ENCODE data around the gene FOXO3.
"Not testable (repeated sequence)": the region's sequence is repeated elsewhere in the genome, so short reads cannot be mapped to it uniquely, and the experiment has no call there.

The FOXO3 gene

GRCh38 chr6:108556250-108556649 lies 4.5 kb upstream of the FOXO3 start:
- no peak for DNase-seq

GRCh38 chr6:108556866-108557493 lies 3.7 kb upstream of the FOXO3 start:
- no peak for DNase-seq

GRCh38 chr6:108557494-108558371 lies 3.0 kb upstream of the FOXO3 start:
- DNase-seq: peak; percentile 67

DNA sequence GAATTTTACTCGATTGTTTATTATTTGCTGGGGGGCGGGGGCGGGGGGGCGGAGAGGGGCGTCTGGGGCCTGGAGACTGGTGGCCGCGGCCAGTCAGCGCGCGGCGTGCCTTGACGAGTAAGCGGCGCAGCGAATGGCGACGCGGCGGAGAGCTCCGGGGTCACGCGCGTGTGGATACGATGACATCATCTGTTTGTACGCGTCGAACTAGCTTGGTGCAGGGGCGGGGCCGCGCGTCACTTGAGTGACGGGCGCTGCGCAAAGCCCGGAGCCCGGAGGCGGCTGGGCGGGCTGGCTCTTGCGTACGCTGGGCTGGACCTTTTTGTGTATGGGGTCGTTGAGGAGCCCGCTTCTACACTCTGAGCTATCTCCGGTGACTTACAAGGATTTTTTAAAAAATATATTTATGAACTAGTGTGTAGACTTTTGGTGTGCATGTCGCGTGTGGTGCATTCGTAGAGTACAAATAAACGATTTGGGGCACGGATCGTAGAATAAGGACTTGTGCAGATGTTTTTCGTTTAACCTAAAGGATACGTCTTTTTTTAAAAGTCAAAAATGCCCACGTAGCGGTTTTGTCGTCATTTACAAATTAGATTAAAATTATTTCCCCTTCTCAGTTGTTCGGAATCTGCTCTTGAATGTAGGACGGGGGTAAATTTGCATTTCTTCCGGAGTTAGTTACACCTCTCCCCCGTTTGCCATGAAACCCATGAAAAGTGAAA lies 2.2 kb upstream of the FOXO3 start:
- DNase-seq: peak; percentile 94

DNA sequence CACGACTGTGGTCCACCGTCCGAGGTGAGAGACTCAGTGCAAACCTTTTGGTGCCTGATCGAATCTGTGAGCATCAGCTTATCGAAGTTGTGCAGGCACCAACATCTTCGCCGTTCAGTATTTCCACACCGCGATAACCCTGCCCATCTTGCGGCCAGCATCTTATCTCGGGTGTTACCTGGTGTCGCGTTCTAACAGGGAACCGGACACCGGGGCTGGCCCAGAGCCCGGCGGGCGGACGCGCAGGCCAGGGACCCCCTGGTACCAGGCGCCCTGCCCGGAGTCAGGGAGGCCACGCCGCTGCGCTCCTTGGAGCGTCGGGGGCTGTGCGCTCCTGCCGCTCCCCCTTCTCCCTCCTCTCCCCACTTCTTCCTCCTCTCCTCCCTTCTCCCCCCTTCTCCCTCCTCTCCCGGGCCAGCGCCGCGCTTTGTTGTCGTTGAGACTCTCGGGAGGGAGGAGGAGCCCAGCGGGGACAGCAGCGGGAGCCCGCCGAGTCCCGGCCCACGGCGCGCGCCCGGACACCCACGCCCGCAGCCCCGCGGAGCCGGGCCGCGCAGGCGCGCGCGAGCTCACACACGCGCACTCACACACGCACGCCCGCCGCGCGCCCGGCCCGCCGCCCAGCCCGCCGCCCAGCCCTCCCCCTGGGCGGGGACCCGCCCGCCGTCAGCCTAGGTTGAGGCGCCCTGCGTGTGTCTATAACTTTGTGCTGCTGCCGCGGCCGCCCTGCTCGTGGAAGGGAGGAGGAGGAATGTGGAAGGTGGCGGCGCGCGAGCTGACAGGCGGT lies 1.4 kb upstream of the FOXO3 start:
- DNase-seq: peak; percentile 47

DNA sequence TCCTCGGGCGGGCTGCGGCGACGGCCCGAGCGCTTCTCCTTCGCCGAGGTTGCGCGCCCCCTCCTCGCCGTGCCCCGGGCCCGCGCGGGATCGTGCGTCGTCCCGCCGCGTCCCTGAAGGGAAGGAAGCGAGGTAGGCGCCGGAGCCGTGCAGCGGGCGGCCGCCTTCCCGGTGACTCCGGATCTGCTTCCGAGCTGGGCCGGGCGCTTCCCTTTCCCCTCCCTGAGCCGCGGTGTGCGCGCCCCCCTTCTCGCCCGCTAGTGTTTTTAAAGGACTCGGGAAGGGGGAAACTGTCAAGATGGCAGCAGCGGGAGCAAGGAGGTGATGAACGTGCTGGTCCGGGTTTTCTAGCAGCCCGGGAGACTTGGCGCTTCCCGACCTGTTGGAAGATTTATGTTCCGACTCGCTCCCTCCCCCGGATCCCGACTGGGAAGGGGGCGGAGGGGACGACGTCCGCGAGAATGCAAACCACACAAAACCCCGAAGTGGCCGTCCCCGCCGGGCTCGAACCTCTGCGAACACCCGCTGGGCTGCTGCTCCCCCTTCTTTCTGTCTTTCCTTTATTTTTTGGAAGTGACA lies 744 bp upstream of the FOXO3 start:
- peak; percentile 40 for DNase-seq

- not testable (repeated sequence) for DNase-seq
These were observed 561 bp downstream of the FOXO3 start for GRCh38 chr6:108561309-108561647.

GRCh38 chr6:108561742-108562502 lies 1.2 kb downstream of the FOXO3 start:
- no peak for DNase-seq

DNA sequence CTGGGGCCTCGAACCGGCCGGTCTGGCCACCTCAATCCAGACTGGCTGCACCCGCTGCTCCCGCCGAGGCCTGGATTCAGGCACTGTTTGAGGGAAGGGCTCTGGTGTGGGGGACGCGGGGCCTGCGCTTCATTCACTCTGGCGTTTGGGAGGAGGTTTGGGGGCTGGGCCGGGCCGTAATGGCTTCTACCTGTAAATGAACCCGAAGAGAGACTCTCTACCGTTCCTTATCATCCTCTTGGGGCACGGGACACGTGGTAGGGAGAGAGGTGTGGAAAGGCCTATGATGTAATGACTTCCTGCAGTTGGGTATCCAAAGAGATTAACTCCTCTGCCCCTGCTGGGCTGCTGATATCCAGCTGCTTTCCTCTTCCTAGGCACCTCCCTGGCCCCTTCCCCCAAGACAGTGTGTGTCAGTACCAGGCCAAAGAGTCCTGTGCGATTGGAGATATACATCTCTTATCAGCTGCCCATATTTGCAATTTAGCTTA lies 1.8 kb downstream of the FOXO3 start:
- no peak for DNase-seq

- no peak for DNase-seq
These were observed 2.6 kb downstream of the FOXO3 start for GRCh38 chr6:108563292-108563691.

GRCh38 chr6:108564178-108564577 lies 3.5 kb downstream of the FOXO3 start:
- DNase-seq: no peak

DNA sequence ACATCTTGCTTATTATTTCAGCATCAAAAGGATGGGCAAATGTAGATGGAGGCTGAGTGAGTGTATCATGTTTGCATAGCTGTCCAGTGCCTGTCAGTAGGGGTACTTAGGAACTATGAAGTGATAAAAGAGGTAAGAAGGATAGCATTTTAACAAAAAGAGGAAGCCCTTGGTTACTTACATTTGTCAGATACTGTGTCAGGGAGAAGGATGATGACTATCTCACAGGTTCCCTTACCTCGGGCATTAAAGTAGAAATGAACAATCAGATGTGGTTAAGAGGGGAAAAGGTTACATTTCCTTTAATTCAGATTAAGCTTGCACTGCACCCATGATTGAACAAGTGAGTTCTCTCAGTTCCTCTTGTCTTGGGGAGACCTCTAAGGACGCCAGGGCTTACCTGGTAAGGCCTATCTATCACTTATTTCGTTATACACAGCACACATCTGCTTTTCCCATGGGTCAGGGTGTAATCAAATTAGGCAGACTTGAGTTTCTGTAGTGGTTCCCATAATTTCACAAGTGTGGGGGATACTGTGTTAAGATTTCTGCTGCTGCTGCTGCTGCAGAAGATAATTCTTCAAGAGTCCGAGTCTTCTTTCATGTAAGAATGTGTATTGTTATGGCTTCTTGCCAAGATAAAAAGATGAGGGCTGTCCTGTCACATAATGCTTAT lies 4.5 kb downstream of the FOXO3 start:
- no peak for DNase-seq

DNA sequence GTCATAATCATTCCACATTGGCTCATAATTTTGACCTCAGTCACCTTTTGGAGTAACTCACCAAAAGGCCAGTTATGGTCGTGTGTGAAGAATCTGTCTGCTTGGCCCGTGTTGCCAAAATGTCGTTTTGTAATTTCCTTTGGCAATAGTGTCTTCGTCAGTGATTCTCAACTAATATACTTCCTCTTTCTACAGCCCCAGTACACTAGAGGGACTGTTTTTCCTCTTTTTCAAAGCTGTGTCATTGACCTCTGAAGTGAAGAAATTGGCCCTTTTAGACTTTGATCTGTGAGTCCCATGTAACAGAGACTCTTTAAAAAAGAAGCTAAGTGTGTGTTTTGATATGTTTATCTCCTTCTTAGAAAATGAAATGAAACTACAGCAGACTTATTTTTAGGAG lies 5.2 kb downstream of the FOXO3 start:
- DNase-seq: no peak

GRCh38 chr6:108566406-108566805 lies 5.7 kb downstream of the FOXO3 start:
- DNase-seq: no peak

DNA sequence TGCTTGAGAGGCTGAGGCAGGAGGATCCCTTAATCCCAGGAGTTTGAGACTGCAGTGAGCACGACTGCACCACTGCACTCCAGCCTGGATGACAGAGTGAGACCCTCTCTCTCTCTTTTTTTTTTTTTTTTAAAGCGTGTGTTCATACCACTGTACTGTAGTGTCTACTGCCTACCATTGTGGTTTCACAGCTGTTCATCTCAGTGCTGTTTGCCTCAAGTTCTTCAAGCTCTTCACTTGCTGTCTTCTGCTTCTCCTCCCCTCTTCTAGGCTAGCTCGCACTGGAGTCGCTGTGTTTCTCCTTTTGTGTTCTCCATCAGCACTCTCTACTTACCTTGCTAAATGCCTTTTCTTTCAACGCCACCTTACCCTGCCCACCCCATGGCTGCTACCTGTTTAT lies 7.4 kb downstream of the FOXO3 start:
- no peak for DNase-seq

DNA sequence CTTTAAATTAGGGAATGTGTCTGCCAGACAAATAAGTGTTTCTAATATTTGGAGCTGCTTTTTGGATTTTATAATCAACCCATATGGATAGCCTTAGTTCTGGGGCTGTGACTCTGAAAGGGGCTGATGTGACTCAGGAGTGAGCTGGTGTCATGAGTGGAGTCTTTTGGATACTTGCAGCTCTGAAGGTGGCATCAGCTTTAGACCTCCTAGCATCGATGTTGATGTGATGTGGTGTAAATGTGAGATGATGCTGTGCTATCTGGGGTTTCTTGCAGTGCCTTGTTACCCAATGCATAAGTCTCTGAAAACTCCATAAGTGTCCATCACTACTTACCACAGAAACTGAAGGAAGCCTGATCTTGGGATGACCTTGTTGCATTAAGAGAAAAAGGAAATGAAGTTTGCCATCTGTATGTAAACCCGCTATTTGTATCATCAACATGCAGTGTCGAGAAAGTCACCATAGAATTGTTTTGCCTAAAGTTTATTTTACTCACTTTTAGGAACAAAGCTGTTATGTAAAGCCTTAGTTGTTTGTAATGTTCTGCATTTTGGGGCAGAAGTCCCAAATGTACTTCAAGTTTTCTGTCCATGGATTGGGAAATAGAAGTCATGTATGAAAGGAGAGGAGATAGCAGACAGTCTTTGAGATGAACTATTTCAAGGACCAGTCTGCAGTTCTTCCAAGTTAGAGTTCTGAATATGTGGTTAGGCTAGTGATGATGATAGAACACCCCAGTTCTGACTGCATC lies 8.0 kb downstream of the FOXO3 start:
- no peak for DNase-seq

DNA sequence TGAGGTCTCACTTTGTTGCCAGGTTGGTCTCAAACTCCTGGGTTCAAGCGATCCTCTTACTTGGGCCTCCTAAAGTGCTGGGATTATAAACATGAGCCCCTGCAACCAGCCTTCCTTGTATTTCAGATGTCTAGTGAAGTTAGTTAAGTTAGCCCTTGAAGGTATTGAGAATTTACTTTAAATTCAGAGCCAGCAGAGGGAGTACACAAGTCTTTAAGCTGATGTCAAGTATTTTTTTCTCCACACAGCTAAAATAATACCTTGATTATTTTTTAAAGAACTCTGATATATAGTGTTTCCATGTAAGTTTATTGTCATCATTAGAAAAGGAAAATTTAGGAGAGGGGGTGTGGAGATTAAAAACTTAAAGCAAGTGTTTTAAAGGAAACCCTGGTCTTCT lies 9.8 kb downstream of the FOXO3 start:
- no peak for DNase-seq

DNA sequence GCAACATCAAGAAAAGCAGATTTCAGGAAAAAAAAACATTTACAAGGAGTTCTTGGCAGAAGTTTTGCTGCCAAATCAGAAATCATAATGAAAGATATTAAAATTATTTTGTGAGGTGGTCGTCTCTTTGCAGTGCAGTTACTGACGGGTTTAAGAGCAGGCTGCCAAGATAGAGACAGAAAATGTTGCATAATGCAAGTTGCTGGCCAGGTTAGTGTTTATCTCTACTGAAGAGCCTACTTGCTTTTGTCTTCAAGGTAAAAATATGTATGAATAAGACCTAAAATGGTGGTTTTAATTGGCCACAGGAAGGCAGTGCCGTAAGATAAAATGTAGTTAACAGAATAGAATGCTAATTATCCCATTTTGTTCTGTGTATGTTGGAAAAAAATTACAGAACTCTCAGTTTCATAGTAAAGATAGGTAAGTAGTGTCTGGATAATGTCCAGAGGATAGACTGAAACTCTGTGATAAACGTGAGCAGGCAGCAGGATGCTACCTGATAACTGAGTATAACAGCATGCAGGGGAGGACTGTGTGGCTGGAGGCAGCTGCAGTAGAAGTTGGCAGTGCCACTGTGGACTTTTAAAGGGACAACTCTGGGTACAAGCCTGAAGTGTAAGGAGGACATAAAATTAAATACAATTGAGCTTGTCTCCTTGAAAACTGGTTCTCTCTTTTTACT lies 13.9 kb downstream of the FOXO3 start:
- DNase-seq: no peak

DNA sequence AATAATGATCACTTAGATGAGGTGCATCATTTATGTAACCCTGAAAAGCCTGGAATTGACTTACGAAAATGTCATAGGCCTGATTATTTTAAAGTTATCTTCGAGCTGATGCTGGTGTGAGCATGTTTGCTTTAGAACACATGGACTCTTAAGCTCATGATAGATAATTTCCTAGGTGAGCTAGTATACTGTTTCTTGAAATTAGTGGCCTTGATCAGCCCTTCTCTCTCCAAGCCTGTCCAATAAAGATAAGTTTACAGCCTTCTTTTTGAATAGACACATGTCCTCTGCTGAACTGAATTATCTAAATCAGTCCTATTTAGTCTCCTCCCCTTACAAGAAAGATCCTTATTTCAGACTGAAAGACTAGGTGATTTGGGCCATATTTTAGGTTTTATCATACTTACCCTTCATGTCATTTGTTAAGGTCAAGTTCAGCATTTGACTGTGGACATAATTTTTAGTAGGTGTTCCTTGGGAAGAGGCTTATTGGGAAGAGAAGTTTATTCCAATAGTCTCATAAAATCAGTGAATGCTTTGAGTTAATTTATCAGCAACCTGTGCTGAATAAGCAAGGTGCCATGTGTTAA lies 15.3 kb downstream of the FOXO3 start:
- DNase-seq: no peak
